HG02571 (cell line): ENCODE measurements around the gene CNRIP1.
"Not testable (repeated sequence)": the region's sequence is repeated elsewhere in the genome, so short reads cannot be mapped to it uniquely, and the experiment has no call there.

Source experiments
- ATAC-seq: cut with Tn5 transposase; IDR thresholded peaks from one replicate; pipeline ENCODE4 v1.9.1; 2021; ENCODE audit warnings: mild to moderate bottlenecking, moderate library complexity; ENCODE audit not compliant: unreplicated experiment

The CNRIP1 gene, protein sequence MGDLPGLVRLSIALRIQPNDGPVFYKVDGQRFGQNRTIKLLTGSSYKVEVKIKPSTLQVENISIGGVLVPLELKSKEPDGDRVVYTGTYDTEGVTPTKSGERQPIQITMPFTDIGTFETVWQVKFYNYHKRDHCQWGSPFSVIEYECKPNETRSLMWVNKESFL

DNA sequence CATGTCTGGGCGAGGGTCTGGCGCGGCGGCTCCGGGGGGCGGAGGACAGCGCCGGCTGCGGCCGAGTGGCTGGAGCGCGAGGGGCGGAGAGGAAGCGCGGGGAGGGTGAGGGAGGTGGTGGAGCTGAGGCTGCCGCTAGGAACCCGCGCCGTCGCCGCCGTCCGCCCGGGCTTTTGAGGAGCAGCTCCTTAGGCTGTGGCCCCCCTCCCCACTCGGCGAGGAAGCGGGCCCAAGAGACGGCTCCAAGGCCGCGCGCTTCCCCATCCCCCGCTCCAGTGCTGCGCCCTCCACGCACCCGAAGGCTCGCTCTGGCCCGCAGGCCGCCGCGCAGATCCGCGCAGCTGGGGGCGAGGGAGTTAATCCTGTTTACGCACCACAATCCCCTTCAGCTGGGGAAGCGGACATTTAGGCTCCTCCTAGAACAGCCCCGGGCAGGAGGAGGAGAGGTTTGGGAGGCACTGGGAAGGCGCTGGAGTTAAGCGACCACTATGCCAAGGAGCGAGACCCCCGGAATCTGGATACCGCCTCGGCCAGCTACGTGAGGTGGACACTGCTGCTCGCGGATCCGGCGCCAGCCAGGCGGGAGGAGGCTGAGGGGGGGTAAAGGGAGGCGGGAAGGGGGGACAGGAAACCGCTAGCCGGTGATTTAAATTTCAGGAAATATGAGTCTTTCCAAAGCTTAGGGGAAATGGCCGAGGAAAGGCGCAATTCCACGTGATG, at the start of gene CNRIP1:
CNRIP1 (minus strand) TSS at position 552 of the 720 bp plus-strand sequence; CDS start at position 3, 549 bp downstream.
- ATAC-seq, result no peak

GRCh38 chr2:68369337-68369734, 49.6 kb upstream of the CNRIP1 start:
- ATAC-seq, result no peak

- ATAC-seq, result no peak
Observed at GRCh38 chr2:68368654-68369336, 49.0 kb upstream of the CNRIP1 start.

DNA sequence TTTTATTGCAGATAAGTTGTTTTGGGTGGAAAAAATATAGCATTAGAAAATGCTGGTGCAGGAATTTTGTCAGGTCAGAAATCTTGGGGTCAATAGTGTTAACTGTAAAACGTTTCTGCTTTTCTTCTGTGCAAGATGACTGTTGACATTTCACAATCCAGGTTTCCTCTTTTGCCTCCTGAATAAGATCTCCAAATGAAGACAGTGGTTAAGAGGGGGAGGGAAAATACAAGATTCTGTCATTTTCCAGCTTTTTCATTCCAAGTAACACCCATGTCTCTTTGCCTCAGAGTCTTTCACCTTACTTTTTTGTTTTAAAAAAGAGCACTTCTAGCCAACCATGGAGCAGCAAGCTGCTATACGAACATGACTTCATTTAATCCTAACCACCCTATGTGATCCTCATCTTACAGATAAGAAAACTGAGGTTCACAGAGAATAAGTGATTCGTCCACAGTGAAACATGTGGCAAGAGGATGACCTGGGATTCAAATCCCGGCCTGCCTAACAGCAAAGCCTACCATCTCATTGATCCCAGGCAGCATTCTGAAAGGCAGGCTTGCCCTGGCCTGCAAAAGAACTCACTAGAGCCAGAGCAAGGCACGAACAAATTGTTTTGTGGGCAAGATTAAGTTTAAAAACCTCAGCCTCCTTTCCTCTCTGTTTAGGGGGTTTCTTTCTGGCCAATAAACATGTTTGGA, 48.4 kb upstream of the CNRIP1 start:
- no peak for ATAC-seq

GRCh38 chr2:68366083-68366560, 46.4 kb upstream of the CNRIP1 start:
- peak; percentile 47 for ATAC-seq

- ATAC-seq, result peak; percentile 52
Observed at GRCh38 chr2:68365087-68365486, 45.3 kb upstream of the CNRIP1 start, which contains the start of gene PLEK. Gene PLEK (plus strand): TSS chr2:68365282. CDS start chr2:68365352, 70 bp downstream.

DNA sequence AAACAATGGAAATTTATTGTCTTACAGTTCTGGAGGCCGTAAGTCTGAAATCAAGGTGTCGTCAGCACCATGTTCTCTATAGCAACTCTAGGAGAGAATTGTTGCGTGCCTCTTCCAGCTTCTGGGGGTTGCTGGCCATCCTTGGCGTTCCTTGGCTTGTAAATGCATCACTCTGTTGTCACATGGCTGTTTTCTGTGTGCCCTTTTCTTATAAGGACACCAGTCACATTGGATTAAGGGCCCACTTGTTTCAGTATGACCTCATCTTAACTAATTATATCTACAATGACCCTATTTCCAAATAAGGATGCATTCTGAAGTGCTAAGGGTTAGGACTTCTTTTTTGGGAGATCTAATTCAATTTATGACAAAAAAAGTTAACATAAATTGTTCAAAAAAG, 44.0 kb upstream of the CNRIP1 start:
- no peak for ATAC-seq

DNA sequence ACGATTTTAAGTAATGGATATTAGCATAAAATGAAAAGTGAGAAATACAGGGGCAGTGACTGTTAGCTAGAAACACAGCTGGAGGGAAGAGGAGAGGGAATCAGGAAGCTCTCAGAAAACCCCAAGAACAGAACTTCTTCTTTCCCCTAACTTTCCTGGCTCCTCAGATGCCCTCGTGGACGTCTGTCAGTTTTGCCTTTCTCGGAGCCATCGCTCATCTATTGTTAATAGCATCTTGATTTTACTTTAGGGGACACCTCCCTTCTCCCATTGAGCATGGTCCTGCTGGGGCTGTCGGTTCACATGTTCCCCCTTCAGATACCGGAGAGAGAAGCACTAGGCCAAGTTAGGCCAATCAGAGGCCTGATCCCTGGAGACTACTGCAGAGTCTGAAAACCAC, 43.0 kb upstream of the CNRIP1 start:
- no peak for ATAC-seq

DNA sequence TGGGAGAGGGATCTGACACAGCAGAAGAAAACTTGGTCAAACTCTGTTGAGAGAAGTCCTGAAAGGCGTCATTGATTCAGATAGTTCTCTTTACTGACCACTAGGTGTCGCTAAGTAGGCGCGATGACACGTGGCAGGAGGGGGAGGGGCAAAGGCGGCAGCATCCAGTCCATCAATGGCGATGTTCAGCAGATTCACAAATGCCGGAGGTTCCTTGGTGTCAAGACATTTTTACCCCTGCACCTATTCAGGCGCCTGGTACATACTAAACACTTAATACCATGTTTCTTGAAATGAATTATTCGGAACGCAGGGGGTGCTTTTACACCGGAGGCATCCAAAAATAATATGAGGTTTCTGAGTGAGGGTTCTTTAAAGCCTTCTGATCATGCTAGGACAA, 42.3 kb upstream of the CNRIP1 start:
- no peak for ATAC-seq

GRCh38 chr2:68359889-68360288, 40.1 kb upstream of the CNRIP1 start:
- ATAC-seq, result no peak

DNA sequence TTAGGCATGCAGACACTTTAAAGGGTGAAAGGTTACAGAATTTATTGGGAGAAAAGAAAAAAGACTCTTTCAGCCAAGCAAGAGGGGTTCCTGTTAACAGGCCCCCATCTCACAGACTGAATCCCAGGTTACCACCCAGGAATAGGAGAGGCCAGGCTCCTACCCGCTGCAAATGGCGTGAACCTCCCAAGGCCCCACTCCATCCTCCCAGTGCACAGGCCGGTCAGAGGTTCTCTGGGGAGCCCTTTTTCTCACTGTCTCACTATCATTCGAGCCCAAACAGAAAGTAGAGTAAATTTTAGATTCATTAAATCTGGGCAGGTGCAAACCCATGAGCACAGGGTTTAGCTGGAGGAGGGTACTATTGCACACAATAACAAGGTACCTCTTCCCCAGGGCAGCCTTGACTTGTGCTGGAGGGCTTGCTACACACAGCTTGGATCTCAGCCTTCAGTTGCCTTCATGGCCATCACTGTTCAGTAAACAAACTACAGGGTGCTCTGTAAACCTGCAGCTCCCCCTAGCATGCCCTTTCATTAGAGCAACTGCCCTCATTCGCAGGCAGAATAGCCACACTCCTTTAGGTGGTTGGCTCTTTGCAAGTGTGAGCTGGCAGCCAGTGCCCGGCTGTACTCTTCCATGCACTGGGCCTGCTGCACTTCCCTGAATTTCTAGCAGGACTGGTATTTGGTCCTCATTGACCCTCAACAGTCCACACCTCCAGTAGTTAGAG, 38.0 kb upstream of the CNRIP1 start:
- ATAC-seq, result peak; percentile 52

- ATAC-seq, result no peak
Observed at GRCh38 chr2:68356599-68357239, 37.0 kb upstream of the CNRIP1 start.

- ATAC-seq, result no peak
Observed at GRCh38 chr2:68352651-68353391, 33.1 kb upstream of the CNRIP1 start.

GRCh38 chr2:68351997-68352396, 32.2 kb upstream of the CNRIP1 start:
- ATAC-seq, result no peak

DNA sequence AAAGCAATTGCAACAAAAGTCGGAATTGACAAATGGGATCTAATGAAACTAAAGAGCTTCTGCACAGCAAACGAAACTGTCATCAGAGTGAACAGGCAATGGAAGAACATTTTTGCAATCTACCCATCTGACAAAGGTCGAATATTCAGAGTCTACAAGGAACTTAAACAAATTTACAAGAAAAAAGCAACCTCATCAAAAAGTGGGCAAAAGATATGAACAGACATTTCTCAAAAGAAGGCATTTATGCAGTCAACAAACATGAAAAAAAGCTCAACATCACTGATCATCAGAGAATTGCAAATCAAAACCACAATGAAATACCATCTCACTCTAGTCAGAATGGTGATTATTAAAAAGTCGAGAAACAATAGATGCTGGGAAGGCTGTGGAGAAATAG, 29.3 kb upstream of the CNRIP1 start:
- not testable (repeated sequence) for ATAC-seq

DNA sequence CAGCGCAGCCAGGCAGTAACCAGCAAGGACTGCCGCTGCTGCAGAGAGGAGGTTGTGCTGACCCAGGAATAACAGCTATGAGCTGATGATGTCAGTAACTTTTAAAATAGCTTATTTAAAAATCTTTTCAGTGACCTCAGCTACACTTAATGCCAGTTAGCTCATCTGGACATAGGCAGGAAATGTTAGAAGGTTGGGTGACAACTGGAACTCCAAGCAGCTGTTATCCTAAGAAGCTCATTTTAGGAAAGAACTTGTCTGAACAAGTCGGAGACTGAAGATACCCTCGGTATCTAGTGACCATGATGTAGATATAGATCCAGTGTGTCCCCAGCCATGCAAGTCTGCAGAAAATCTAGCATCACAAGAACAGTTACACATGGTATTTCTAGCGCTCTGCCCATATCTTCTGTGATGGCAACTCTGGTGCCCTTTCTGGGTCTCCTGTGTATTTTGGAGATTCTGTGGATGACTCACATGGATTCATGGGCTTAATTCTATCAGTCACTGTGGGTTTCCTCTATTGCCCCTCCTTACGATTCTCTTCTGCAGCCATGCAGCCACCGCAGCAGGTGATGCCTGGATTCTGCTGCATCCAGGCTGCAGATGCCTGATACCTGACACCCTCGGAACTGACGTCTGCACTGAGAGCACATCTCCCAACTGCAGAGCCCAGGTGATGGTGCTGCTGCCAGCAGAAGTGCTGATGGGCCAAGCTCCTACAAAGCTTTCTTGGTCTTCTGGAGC, 25.6 kb upstream of the CNRIP1 start:
- no peak for ATAC-seq

GRCh38 chr2:68344031-68344430, 24.3 kb upstream of the CNRIP1 start:
- ATAC-seq, result no peak

- ATAC-seq, result no peak
Observed at GRCh38 chr2:68342470-68342869, 22.7 kb upstream of the CNRIP1 start.

- no peak for ATAC-seq
Observed at GRCh38 chr2:68341583-68341982, 21.8 kb upstream of the CNRIP1 start.
